GM19463 (cell line): Measurements from ENCODE around the gene MYRF.

Experiments
- ATAC-seq: cut with Tn5 transposase; IDR thresholded peaks from one replicate; pipeline ENCODE4 v1.9.1; 2021; ENCODE audit warnings: mild to moderate bottlenecking, moderate library complexity; ENCODE audit not compliant: unreplicated experiment

MYRF gene

DNA sequence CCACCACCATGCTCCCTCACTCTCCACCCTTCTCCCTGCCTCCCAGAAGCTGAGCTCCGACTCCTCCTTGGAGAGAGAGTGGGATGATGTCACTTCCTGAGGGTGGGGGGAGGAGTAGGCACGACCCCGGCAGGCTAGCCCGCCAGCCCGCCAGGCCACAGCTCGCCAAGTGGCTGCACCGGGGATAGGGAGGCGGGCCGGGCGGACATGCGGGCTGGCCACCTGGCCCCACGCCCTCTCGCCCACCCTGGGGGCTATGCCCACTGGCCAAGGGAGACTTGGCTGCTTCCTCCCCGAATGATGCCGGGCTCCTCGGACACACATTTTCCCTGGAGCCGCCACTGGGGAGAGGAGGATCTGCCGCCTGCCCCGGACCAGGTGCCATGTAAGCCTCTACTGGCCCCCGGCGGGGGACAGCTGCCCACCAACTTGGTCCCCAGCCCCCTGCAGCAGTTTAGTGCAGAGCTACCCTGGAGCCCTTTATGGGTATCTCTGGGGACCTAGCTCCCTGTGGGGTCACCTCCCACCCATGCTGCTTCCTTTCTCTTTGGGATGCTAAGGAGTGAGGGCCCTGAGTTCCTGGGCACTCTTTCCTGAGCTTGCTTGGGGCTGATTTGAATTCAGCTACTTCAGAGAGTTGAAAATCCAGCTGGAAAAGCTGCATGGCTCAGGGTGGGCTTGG is 33.7 kb upstream of the MYRF start:
- ATAC-seq, result no peak

GRCh38 chr11:61719978-61720377 is 32.5 kb upstream of the MYRF start:
- ATAC-seq, result no peak

DNA sequence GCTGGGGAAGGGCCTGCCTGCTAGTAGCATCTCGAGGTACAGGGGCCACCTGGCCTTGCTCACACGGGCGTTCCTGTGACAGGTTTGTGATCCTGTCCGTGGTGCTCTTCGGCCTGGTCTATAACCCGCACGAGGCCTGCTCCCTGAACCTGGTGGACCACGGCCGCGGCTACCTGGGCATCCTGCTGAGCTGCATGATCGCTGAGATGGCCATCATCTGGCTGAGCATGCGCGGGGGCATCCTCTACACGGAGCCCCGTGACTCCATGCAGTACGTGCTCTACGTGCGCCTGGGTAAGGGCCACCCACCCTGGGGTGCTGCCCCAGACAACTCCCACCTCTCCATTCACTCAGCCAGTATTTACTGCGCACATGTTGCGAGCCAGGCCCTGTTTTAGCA is 31.8 kb upstream of the MYRF start:
- ATAC-seq, result no peak

DNA sequence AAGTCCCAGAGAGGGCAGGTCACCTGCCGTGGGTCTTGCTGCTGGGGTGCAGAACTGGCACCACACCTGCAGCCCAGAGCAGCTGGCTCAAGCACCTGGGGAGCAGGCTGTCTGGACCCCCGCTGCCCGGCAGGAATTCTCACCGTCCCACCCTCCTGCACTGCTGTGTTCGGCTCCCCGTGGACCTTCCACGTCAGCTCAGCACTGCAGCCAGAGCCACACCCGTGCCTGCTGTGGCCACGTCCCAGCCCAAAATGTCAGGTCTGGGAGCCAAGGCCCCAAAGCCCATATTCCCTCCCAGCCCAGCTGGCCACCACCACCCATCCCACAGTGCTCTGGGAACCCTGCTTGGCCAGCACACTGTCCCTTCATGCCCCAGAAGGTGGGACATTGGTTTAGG is 28.0 kb upstream of the MYRF start:
- no peak for ATAC-seq

DNA sequence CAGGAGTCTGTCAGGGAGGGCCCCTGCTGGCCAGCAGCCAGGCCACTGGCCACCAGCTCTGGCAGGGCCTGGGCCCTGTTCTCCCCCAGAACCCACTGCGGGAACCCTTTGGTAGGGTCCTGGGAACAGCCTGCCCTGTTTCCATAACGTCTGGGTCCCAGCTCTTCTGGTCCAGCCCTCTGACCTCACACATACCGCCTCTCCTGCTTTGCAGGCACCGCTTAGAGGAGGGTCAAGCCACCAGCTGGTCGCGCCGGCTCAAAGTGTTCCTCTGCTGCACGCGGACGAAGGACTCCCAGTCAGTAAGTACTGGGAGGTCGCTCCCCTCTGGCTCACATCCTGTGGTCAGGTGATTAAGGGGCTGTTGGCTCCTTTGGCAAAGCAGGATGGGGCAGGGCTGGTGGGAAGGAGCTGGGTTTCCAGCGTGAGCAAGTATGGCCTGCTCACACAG is 26.6 kb upstream of the MYRF start:
- no peak for ATAC-seq

DNA sequence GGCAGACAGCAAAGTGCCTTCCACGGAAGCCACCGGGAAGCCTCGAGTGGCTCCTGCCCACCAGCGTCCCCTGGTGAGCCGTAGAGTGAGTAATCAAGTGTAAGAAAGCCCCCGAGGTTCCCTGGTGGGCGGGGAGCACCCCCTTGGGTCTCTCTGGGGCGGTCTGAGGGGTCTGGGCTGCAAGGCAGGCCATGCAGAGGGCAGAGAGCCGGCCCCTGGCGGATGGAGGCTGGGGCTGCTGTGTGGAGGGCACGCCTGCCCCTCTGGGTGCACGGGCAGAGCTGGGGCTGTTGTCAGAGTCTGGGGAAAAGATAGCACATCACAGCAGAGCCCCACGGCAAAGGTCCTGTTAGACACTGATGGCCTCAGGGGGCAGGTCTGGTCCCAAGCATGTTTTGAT is 25.7 kb upstream of the MYRF start:
- ATAC-seq, result no peak

GRCh38 chr11:61727401-61727811 is 25.0 kb upstream of the MYRF start:
- ATAC-seq, result no peak

DNA sequence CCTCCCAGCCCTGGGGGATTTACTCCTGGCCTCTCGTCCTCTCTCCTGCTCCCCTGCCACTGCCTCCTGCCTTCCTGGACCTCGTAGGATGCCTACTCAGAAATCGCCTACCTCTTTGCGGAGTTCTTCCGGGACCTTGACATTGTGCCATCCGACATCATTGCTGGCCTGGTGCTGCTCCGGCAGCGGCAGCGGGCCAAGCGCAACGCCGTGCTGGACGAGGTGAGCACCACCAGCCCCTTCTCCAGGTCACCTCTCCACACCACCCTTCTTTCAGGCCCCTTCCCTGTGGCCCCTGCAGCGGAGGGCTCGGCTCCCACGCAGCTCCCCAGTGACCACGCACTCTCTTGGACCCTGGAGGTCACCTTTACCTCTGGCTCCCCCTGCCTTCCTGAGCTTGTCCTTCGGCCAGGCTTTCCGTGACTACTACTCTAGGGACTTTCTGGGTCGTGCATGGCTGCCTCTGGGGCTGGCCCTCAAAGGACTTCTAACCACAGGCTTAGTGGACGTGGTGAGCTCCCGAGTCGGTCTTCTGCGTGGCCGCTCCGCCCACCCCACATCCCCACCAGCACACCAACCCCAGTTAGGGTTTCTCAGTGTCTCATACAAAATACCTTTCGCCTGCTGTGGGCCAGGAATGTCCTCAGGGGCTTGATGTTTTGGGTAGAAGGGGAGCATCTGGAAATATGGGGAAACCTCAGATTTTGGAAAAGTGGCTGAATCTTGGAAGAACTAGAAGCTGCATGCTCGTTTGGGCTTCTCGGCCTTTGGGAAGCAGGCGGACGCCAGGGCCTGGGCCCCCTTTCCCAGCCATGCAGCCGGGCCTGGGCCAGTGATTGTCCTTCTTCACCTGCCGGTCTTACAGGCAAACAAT is 24.1 kb upstream of the MYRF start:
- no peak for ATAC-seq

- ATAC-seq, result no peak
Observed at GRCh38 chr11:61728940-61729219, 23.6 kb upstream of the MYRF start.

GRCh38 chr11:61730240-61730994 is 22.0 kb upstream of the MYRF start:
- no peak for ATAC-seq

DNA sequence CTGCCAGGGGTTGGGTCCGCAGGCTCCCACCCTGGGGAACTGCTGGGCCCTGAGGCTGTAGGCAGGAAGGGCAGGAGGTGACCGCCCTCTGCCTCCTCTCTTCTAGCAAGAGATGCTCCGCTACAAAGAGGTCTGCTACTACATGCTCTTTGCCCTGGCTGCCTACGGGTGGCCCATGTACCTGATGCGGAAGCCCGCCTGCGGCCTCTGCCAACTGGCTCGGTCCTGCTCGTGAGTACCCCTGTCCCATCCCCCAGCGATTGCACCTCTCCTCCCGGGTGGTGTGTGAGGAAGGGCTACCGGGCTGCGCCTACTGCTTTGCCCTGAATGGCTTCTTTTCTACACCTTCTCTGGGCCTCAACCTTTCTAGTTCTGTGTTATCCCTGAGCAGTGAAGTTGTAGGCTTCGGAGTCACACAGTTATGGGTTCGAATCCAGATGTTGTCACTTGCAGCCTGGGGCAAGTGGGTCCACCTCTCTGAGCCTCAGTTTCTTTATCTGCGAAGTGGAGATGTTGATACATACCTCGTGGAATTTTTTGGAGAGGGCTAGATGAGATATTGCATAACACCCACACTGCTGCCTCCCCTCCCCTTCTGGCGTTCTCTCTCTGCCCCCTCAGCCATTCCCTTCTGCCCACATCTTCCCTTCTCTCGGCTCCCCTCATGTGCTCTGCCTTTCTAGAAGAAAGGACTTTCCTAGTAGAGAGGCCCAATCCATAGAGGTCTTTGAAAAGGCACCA is 21.1 kb upstream of the MYRF start:
- no peak for ATAC-seq

DNA sequence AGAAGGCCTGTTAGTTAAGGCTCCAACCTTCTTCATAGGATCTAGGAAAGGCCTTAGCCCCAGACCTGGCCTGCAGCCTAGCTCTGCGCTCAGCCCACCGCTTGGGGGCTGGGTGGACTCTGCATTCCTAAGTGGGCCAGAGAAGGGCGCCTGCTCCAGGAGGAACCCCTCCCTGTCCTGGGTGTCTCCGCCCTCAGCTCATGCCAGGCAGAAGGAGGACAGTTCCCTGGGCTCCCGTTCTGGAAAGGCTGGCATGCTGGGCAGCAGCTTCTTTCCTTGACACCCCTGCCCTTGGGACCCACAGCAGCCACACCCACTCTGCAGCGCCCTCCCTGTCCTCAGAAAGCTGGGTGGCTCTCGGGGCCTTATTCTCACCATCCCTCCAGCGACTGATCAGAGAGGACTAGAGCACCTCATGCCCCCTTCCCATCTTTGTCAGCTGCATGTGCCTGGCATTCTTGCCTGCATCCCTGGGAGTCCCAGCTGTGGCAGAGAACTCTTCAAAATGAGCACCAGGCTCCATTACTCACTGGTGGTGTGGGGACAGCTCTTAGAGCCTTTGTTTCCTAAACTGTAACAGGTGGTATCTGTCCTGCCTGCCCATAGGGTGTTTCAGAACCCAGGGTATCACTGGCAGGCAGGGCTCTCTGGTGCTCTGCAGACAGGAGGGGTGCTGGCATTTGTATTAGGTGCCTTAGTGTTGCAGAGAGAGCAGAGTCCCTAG is 20.3 kb upstream of the MYRF start:
- ATAC-seq, result no peak

GRCh38 chr11:61732705-61733104 is 19.7 kb upstream of the MYRF start:
- ATAC-seq, result no peak

DNA sequence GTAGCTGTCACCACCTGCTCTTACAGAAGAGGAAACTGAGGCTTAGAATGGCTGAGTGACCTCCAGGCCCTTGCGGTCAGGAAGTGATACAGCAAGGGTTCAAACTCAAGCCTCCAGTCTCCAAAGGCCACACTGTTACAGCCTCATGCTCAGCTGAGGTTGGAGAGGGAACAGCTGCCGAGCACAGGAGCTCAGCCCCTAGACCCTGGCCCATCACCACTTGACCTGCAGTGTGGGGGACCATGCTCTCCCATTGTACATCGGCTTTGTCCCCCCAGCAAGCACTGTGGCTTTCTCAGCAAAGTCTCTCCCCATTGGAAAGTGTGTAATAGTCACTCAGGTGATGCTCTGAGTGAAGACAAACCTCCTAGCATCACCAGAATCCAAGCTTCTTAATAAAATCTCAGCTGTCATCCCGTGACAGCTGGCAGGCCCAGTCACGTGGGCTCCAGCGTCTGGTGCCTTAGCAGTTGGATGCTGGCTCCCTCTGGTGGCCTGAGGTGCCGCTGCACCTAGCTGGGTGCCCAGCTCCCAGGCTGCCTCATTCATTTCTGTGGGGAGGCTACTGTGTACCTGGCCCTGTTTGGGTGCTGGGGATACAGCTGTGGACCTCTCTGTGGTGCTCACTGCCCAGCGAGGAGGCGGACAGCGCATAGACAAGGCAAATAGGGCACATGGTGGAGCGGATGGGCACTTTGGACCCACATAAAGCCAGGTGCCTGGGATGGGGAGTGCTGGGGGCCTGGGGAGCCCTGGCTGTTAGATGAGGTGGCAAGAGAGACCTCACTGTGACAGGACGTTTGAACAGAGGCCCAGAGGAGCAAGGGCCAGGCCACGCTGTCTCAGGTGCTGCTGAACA is 19.1 kb upstream of the MYRF start:
- ATAC-seq, result peak; percentile 94

DNA sequence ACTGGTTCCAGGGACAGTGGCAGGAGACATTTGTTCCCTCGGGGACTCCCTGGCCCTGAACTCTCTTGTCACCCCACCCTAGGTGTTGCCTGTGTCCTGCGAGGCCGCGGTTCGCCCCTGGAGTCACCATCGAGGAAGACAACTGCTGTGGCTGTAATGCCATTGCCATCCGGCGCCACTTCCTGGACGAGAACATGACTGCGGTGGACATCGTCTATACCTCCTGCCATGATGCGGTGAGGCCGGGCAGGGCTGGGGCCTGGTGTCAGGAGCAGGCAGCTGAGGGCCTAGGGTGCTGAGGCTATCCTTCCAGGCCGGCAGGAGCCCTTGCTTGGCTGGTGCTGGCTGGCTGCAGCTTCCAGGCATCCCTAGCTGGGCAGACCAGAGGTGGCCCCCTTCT is 17.7 kb upstream of the MYRF start:
- no peak for ATAC-seq

DNA sequence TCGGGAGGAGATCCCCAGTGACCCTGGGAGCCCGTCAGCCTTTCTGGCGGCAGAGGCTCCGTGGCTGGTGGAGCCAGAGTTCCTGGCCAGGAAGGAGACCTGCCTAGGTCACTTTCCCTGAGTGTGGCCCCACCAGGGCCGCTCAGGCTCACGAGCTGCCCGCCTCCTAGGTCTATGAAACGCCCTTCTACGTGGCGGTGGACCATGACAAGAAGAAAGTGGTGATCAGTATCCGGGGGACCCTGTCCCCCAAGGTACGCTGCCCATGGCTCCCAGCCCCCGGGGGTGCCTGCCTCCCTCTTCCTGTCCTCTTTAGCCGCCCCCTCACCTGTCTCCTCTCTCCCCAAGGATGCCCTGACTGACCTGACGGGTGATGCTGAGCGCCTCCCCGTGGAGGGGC is 17.0 kb upstream of the MYRF start:
- no peak for ATAC-seq

DNA sequence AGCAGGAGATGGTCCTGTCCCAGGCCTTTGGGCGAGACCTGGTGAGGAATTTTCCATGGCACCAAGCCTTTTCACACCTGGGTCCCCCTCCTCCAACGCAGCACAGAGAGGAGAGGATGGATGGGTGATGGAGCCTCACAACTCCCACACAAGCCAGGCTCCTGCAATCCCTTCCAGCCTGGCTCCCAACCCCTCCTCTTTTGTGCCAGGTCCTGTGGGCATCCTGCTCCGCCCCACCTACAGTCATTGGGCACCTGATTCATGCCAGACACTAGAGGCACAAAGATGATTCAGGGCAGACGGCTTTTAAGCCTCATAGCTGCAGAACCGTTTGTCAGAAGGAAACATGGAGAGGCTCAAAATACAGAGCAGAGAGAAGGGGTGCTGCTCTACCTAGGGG is 16.1 kb upstream of the MYRF start:
- no peak for ATAC-seq

GRCh38 chr11:61737131-61737530 is 15.3 kb upstream of the MYRF start:
- ATAC-seq, result no peak

DNA sequence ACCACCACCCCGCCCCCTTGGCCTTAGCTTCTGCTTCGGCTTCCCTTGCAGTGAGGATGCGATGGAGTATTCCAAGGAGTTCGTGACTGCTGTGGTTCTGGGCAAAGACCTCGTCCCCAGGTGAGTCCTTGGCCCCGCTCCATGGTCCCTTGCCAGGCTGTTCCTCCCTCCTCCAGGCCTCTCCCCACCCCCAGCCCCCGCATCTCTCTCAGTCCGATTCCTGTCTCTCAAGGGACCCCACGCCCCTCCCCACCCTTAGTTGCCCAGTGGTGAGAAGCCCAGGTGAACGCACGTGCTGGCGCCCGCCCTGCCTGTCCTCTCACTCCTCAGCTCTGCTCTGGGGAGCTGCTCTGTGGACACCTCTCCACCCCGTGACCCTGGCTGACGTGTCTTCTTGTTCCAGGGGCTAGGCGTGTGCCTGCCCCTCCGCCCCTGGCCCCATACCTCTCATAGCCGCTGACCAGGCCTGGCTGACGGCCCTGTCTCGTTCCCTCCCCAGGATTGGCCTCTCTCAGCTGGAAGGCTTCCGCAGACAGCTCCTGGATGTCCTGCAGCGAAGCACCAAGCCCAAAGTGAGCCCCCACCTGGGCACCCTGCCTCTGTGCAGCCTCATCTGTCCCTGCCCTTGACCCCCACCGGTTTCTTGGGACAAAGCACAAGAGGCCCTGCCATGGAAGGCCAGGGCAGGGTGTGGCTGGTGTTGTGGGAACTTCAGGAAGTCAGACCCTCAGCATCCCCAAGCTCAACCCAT is 14.6 kb upstream of the MYRF start:
- no peak for ATAC-seq
